Fibroblast of lung (primary cell): ENCODE data around the gene GBX2.

Source experiments
- EZH2 ChIP-seq: IDR thresholded peaks from 2 replicates; pipeline ENCODE4 v1.5.1; 2012; ENCODE audit warnings: low read length, control low read depth, mild to moderate bottlenecking; ENCODE audit errors: missing control alignments
- TF ChIP-seq, protein P1 (sequence below), 2 donors: IDR thresholded peaks in 1 of 2; conservative IDR thresholded peaks in 1 of 2; 1 replicate in 1 of 2; 2 replicates in 1 of 2; pipeline ENCODE4 v1.5.1; 2011 to 2012; ENCODE audit warnings: low read length in 2 of 2, control low read depth in 1 of 2, inconsistent platforms in 1 of 2, low read depth in 1 of 2, mild to moderate bottlenecking in 1 of 2

DNA sequence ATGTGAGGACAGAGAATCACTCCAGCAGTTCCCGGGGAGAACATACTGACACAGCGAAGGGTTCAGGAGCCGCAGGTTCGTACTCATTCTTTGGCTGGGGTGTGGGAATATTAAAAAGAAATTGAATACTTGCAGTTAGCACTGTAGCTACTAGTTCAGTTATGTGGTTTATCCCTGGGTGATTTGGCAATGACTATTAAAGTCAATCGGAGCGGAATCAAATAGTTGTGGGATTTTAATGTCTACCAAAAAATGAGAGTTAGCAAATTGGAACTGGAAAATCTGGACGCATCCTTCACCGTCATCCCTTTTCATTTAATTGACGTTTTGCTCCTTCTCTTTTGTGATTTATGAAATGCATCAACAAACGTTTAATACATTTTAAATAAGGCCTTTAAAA is 50.8 kb downstream of the GBX2 start:
- TF ChIP-seq, protein P1, sequence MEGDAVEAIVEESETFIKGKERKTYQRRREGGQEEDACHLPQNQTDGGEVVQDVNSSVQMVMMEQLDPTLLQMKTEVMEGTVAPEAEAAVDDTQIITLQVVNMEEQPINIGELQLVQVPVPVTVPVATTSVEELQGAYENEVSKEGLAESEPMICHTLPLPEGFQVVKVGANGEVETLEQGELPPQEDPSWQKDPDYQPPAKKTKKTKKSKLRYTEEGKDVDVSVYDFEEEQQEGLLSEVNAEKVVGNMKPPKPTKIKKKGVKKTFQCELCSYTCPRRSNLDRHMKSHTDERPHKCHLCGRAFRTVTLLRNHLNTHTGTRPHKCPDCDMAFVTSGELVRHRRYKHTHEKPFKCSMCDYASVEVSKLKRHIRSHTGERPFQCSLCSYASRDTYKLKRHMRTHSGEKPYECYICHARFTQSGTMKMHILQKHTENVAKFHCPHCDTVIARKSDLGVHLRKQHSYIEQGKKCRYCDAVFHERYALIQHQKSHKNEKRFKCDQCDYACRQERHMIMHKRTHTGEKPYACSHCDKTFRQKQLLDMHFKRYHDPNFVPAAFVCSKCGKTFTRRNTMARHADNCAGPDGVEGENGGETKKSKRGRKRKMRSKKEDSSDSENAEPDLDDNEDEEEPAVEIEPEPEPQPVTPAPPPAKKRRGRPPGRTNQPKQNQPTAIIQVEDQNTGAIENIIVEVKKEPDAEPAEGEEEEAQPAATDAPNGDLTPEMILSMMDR (conservative IDR thresholded peaks at IDR 0.05 in 1 of 2, IDR thresholded peaks at IDR 0.05 in 1 of 2; ENCODE audit: low read depth in 1 of 2, low read length in 2 of 2) = no peak
- TF ChIP-seq EZH2 = no peak
